Measurements from ENCODE around the gene AMY2B.
"Not testable (repeated sequence)": the region's sequence is repeated elsewhere in the genome, so short reads cannot be mapped to it uniquely, and the experiment has no call there.

Gene AMY2B

GRCh38 chr1:103571289-103571688 is at the start of gene AMY2B:
TSS of gene AMY2B (plus strand) at chr1:103571589. CDS start at chr1:103571603, 14 bp downstream.
- not testable (repeated sequence) for H3K4me3 ChIP-seq (ENCODE audit: low read depth, low read length)

- TF ChIP-seq CTCF (IDR thresholded peaks at IDR 0.05; ENCODE audit: low read depth, low read length) = no peak
- H3K4me3 ChIP-seq (ENCODE audit: low read depth, low read length) = no peak overlapping the region
Observed at GRCh38 chr1:103523346-103523745, 48.0 kb upstream of the AMY2B start.

- TF ChIP-seq CTCF (IDR thresholded peaks at IDR 0.05; ENCODE audit: low read depth, low read length) = no peak
- H3K4me3 ChIP-seq (ENCODE audit: low read depth, low read length) = peak overlapping the region; percentile 50
Observed at GRCh38 chr1:103525114-103525606, 46.2 kb upstream of the AMY2B start.

- H3K4me3 ChIP-seq (ENCODE audit: low read depth, low read length) = peak within 1 kb of the TSS; percentile 96
- TF ChIP-seq CTCF (IDR thresholded peaks at IDR 0.05; ENCODE audit: low read depth, low read length) = no peak
Observed at GRCh38 chr1:103525607-103526507, 45.5 kb upstream of the AMY2B start, which contains the start of gene RNPC3. TSS of gene RNPC3 (plus strand) at chr1:103525699. CDS start at chr1:103526071, 372 bp downstream.

GRCh38 chr1:103527331-103527730 is 44.1 kb upstream of the AMY2B start:
- peak overlapping the region; percentile 96 for H3K4me3 ChIP-seq (ENCODE audit: low read depth, low read length)
- TF ChIP-seq CTCF (IDR thresholded peaks at IDR 0.05; ENCODE audit: low read depth, low read length) = no peak

- TF ChIP-seq CTCF (IDR thresholded peaks at IDR 0.05; ENCODE audit: low read depth, low read length) = no peak
- H3K4me3 ChIP-seq (ENCODE audit: low read depth, low read length) = no peak overlapping the region
Observed at GRCh38 chr1:103529746-103530145, 41.6 kb upstream of the AMY2B start.

GRCh38 chr1:103538226-103538625 is 33.2 kb upstream of the AMY2B start:
- no peak for TF ChIP-seq CTCF (IDR thresholded peaks at IDR 0.05; ENCODE audit: low read depth, low read length)
- no peak overlapping the region for H3K4me3 ChIP-seq (ENCODE audit: low read depth, low read length)

Data from WI38 (cell line).